Effector memory CD4-positive, alpha-beta T cell (primary cell): Measurements from ENCODE around the gene DSP.

Experiments
- DNase-seq, 3 donors: peaks; one replicate each; pipeline ENCODE4 v3.0.0-alpha.2; 2020
- H3K27ac ChIP-seq: 2 replicates; pipeline ENCODE4 v1.7.0; 2013; ENCODE audit warnings: mild to moderate bottlenecking, low read length, moderate library complexity; ENCODE audit not compliant: insufficient read depth, poor library complexity, severe bottlenecking
- H3K27me3 ChIP-seq: replicated peaks from 2 replicates; pipeline ENCODE4 v1.7.0; 2013; ENCODE audit warnings: mild to moderate bottlenecking, low read length; ENCODE audit not compliant: insufficient read depth, control insufficient read depth, poor library complexity, severe bottlenecking
- H3K36me3 ChIP-seq: 2 replicates; pipeline ENCODE4 v1.7.0; 2013; ENCODE audit warnings: mild to moderate bottlenecking, low read length, moderate library complexity; ENCODE audit not compliant: control insufficient read depth, insufficient read depth
- H3K4me1 ChIP-seq: 2 replicates; pipeline ENCODE4 v1.7.0; 2013; ENCODE audit warnings: low read length, mild to moderate bottlenecking; ENCODE audit not compliant: control insufficient read depth, insufficient read depth, poor library complexity, severe bottlenecking
- H3K4me3 ChIP-seq: 2 replicates; pipeline ENCODE4 v1.7.0; 2013; ENCODE audit warnings: low read length, low read depth, mild to moderate bottlenecking; ENCODE audit not compliant: insufficient read depth, poor library complexity, severe bottlenecking
- H3K9me3 ChIP-seq: 2 replicates; pipeline ENCODE4 v1.7.0; 2013; ENCODE audit warnings: mild to moderate bottlenecking, low read length, moderate library complexity; ENCODE audit not compliant: control insufficient read depth

The DSP gene

GRCh38 chr6:7621761-7622160 lies 80.3 kb downstream of the DSP start:
- Histone ChIP-seq H3K4me1 (no peaks in the 10 kb centered on the region), H3K27me3 (no peaks in the 10 kb centered on the region), H3K9me3 (no peaks in the 10 kb centered on the region), H3K27ac (no peak overlapping the region), H3K4me3 (no peak overlapping the region), H3K36me3 (no peaks in the 10 kb centered on the region)
- DNase-seq: no peak

- no peaks in the 10 kb centered on the region for H3K36me3 ChIP-seq
- no peaks in the 10 kb centered on the region for H3K4me1 ChIP-seq
- DNase-seq: no peak
- no peaks in the 10 kb centered on the region for H3K9me3 ChIP-seq
- H3K27me3 ChIP-seq: no peaks in the 10 kb centered on the region
- H3K27ac ChIP-seq: no peak overlapping the region
- no peak overlapping the region for H3K4me3 ChIP-seq
Measured at GRCh38 chr6:7624796-7625710, 83.6 kb downstream of the DSP start.

GRCh38 chr6:7628479-7628878 lies 87.0 kb downstream of the DSP start:
- Histone ChIP-seq H3K27ac (no peak overlapping the region), H3K9me3 (no peaks in the 10 kb centered on the region), H3K27me3 (no peaks in the 10 kb centered on the region), H3K4me3 (no peak overlapping the region), H3K36me3 (no peaks in the 10 kb centered on the region), H3K4me1 (no peaks in the 10 kb centered on the region)
- no peak for DNase-seq

- no peak overlapping the region for H3K27ac ChIP-seq
- H3K4me3 ChIP-seq: no peak overlapping the region
- no peaks in the 10 kb centered on the region for H3K4me1 ChIP-seq
- no peaks in the 10 kb centered on the region for H3K36me3 ChIP-seq
- no peak for DNase-seq
- H3K9me3 ChIP-seq: no peaks in the 10 kb centered on the region
- no peaks in the 10 kb centered on the region for H3K27me3 ChIP-seq
Measured at GRCh38 chr6:7628909-7629308, 87.4 kb downstream of the DSP start.

- DNase-seq: no peak
- Histone ChIP-seq H3K27me3 (no peaks in the 10 kb centered on the region), H3K9me3 (no peaks in the 10 kb centered on the region), H3K27ac (no peak overlapping the region), H3K36me3 (no peaks in the 10 kb centered on the region), H3K4me1 (no peaks in the 10 kb centered on the region), H3K4me3 (no peak overlapping the region)
Measured at GRCh38 chr6:7629321-7629720, 87.8 kb downstream of the DSP start.

- no peaks in the 10 kb centered on the region for H3K4me1 ChIP-seq
- H3K27me3 ChIP-seq: no peaks in the 10 kb centered on the region
- H3K9me3 ChIP-seq: no peaks in the 10 kb centered on the region
- H3K36me3 ChIP-seq: no peaks in the 10 kb centered on the region
- H3K27ac ChIP-seq: no peak overlapping the region
- DNase-seq: no peak
- H3K4me3 ChIP-seq: no peak overlapping the region
Measured at GRCh38 chr6:7630792-7631191, 89.3 kb downstream of the DSP start.

GRCh38 chr6:7631466-7631865 lies 90.0 kb downstream of the DSP start:
- no peak for DNase-seq
- H3K36me3 ChIP-seq: no peaks in the 10 kb centered on the region
- no peak overlapping the region for H3K4me3 ChIP-seq
- no peaks in the 10 kb centered on the region for H3K9me3 ChIP-seq
- H3K27ac ChIP-seq: no peak overlapping the region
- no peaks in the 10 kb centered on the region for H3K4me1 ChIP-seq
- no peaks in the 10 kb centered on the region for H3K27me3 ChIP-seq

- H3K4me1 ChIP-seq: no peaks in the 10 kb centered on the region
- no peak for DNase-seq
- H3K27ac ChIP-seq: no peak overlapping the region
- no peaks in the 10 kb centered on the region for H3K9me3 ChIP-seq
- no peaks in the 10 kb centered on the region for H3K36me3 ChIP-seq
- no peaks in the 10 kb centered on the region for H3K27me3 ChIP-seq
- H3K4me3 ChIP-seq: no peak overlapping the region
Measured at GRCh38 chr6:7632501-7633290, 91.2 kb downstream of the DSP start.

GRCh38 chr6:7633361-7633760 lies 91.9 kb downstream of the DSP start:
- no peak overlapping the region for H3K4me3 ChIP-seq
- no peaks in the 10 kb centered on the region for H3K27me3 ChIP-seq
- H3K36me3 ChIP-seq: no peaks in the 10 kb centered on the region
- H3K9me3 ChIP-seq: no peaks in the 10 kb centered on the region
- no peaks in the 10 kb centered on the region for H3K4me1 ChIP-seq
- H3K27ac ChIP-seq: no peak overlapping the region
- DNase-seq: no peak

GRCh38 chr6:7636151-7636550 lies 94.7 kb downstream of the DSP start:
- H3K36me3 ChIP-seq: no peaks in the 10 kb centered on the region
- no peaks in the 10 kb centered on the region for H3K9me3 ChIP-seq
- H3K4me1 ChIP-seq: no peaks in the 10 kb centered on the region
- H3K27ac ChIP-seq: no peak overlapping the region
- no peak overlapping the region for H3K4me3 ChIP-seq
- H3K27me3 ChIP-seq: no peaks in the 10 kb centered on the region
- no peak for DNase-seq
